Testis (tissue), 3 donors: ENCODE data around the gene CDH12. TPM values are rescaled to one million over a fixed set of nuclear protein-coding genes. Genes with fewer than 3 reads are reported as not detected.

ENCODE experiments used
- DNase-seq: peaks from one replicate; pipeline ENCODE4 v3.0.0-alpha.2; 2019
- H3K27ac ChIP-seq, 2 donors: fragments of 200-600 bp; sonication (generic); one replicate each; pipeline ENCODE4 v1.5.1; 2019
- H3K27me3 ChIP-seq: fragments of 200-600 bp; sonication (generic); one replicate; pipeline ENCODE4 v1.5.1; 2019
- H3K36me3 ChIP-seq: fragments of 200-600 bp; sonication (generic); one replicate; pipeline ENCODE4 v1.5.1; 2017; ENCODE audit warnings: low read depth; ENCODE audit errors: missing control alignments
- H3K4me1 ChIP-seq: fragments of 200-600 bp; sonication (generic); one replicate; pipeline ENCODE4 v1.5.1; 2019
- H3K4me3 ChIP-seq, 2 donors: fragments of 200-600 bp; sonication (generic); one replicate each; pipeline ENCODE4 v1.5.1; 2017 to 2019
- H3K9me3 ChIP-seq: fragments of 200-600 bp; sonication (generic); one replicate; pipeline ENCODE4 v1.5.1; 2017
- POLR2A ChIP-seq: fragments of 450-650 bp; IDR thresholded peaks from one replicate; pipeline ENCODE4 v1.6.1; 2017; ENCODE audit warnings: antibody characterized with exemption, mild to moderate bottlenecking, moderate library complexity
- WGBS, 2 donors: methylation state at CpG; one replicate each; pipeline ENCODE4 v1.1.5; 2018; 5-methylcytosine and 5-hydroxymethylcytosine counted together
- intact Hi-C: fragments of 100-400 bp; cut with DNase I; formaldehyde crosslinking; loops from one replicate; pipeline ENCODE4 v1.15.1; 2023; ENCODE audit warnings: low total_unique reads
- polyA plus RNA-seq: library from polyadenylated mRNA; stranded (reverse); fragments of 350-450 nt; fragmentation: Illumina TruSeq; extraction: RNeasy Lipid Tissue Mini Kit (QIAGEN cat#74804); gene quantifications from one replicate; pipeline ENCODE4 v1.2.3, GENCODE V29; 2014; ENCODE audit warnings: low read depth, low replicate concordance; ENCODE audit not compliant: insufficient read depth
- total RNA-seq, 2 donors: library from RNA; depleted of rRNA; stranded (reverse); fragments of >200 nt; gene quantifications; one replicate each; pipeline ENCODE4 v1.2.3, GENCODE V29; 2016
- TF ChIP-seq, protein P1 (sequence below), 3 experiments: fragments of 450-650 bp in 2 of 3; fragments of 200-600 bp in 1 of 3; sonication (generic) in 1 of 3; IDR thresholded peaks; one replicate each; pipeline ENCODE4 v1.5.1; 2016 to 2019; ENCODE audit warnings: antibody characterized with exemption in 3 of 3, mild to moderate bottlenecking in 2 of 3, moderate library complexity in 1 of 3

The CDH12 gene
- total and polyA plus RNA-seq, 3 donors from 2014 or later = 0.87 to 2.3 (median 2.3) TPM

DNA sequence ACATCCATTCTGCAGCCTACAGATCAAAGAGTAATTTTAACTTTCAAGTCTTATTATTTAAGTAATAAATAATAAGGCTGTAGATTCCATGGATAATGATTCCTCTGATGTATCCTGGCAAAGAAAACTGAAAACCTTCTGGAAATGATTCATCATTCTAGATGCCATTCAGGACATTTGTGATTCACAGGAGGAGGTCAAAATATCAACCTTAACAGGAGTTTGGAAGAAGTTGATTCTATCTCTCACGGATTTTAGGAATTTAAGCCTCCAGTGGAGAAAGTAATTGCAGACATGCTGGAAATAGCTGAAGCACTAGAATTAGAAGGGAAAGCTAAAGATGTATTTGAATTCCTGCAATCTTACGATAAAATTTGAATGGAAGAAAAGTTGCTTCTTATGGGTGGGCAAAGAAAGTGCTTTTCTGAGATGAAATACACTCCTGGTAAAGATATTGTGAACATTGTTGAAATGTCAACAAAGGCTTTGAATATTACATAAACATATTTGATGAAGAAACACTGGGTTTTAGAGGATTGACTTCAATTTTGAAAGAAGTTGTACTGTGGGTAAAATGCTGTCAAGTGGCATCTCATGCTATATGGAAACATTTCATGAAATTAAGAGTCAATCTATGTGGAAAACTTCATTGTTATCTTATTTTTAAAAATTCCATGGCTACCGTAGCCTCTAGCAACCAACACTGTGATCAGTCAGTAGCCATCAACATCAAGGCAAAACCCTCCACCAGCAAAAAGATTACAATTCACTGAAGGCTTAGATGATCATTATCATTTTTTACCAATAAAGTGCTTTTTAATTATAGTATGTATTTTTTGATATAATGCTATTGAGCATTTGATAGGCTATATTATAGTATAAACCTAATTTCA lies 1141.0 kb downstream of the CDH12 start:
- no peak for DNase-seq
- Histone ChIP-seq H3K27ac (no peak overlapping the region), H3K36me3 (no peaks in the 10 kb centered on the region), H3K4me3 (no peak overlapping the region), H3K4me1 (no peaks in the 10 kb centered on the region), H3K27me3 (no peaks in the 10 kb centered on the region), H3K9me3 (no peaks in the 10 kb centered on the region)
- intact Hi-C loops = no loop called here
- WGBS, 2 donors = 47 to 57% methylated on average over 3 of the region's 3 CpGs
- no peak for TF ChIP-seq POLR2A
- TF ChIP-seq, protein P1, sequence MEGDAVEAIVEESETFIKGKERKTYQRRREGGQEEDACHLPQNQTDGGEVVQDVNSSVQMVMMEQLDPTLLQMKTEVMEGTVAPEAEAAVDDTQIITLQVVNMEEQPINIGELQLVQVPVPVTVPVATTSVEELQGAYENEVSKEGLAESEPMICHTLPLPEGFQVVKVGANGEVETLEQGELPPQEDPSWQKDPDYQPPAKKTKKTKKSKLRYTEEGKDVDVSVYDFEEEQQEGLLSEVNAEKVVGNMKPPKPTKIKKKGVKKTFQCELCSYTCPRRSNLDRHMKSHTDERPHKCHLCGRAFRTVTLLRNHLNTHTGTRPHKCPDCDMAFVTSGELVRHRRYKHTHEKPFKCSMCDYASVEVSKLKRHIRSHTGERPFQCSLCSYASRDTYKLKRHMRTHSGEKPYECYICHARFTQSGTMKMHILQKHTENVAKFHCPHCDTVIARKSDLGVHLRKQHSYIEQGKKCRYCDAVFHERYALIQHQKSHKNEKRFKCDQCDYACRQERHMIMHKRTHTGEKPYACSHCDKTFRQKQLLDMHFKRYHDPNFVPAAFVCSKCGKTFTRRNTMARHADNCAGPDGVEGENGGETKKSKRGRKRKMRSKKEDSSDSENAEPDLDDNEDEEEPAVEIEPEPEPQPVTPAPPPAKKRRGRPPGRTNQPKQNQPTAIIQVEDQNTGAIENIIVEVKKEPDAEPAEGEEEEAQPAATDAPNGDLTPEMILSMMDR (IDR thresholded peaks at IDR 0.05) = no peak

DNA sequence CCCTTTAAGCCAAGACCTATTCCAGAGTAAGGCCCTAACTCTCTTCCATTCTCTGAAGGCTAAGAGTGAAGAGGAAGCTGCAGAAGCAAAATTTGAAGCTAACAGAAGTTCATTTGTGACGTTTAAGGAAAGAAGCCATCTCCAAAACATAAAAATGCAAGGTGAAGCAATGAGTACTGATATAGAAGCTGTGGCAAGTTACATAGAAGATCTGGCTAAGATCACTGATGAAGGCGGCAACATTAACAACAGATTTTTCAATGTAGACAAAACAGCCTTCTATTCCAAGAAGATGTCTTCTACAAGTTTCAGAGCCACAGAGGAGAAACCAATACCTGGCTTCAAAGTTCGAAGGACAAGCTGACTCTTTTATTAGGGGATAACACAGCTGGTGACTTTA lies 1143.4 kb downstream of the CDH12 start:
- 84 to 94% methylated on average over 3 of the region's 3 CpGs for WGBS, 2 donors
- TF ChIP-seq, protein P1 (IDR thresholded peaks at IDR 0.05) = no peak
- TF ChIP-seq POLR2A = no peak
- DNase-seq = no peak
- Histone ChIP-seq H3K9me3 (no peaks in the 10 kb centered on the region), H3K4me1 (no peaks in the 10 kb centered on the region), H3K36me3 (no peaks in the 10 kb centered on the region), H3K27me3 (no peaks in the 10 kb centered on the region), H3K4me3 (no peak overlapping the region), H3K27ac (no peak overlapping the region)
- intact Hi-C loops = no loop called here

DNA sequence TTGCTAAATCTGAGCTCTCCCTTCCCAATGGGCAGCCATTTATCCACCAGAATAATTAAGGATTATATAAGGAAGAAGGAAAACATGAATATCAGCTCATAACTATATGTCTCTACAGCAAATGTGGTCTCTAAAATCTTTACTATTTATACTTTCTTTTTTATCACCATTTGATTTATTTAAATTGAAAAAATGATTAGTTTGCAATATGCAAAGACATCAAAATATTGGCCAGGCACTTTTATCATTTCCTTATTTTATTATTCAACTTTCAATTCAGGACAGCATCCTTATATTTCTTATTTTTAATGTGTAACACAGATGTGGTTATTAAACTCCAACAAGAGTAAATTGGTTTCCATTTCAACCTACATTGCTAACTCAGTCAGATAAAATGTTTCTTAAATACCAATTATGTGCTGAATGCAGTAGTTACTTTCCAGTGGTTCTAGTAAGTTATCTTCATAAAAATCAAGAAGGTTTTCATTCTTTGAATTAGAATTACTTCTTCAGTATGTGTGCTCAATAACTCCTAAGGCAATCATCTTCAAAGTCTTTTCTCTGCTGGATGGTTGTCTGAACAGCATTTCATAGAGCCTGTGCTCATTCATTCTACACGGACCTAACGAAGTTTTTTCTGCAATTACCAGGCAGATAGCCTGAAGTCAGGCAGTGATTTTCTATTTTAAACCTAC lies 1148.0 kb downstream of the CDH12 start:
- 47 to 61% methylated on average over 2 of the region's 2 CpGs for WGBS, 2 donors
- Histone ChIP-seq H3K36me3 (no peaks in the 10 kb centered on the region), H3K27me3 (no peaks in the 10 kb centered on the region), H3K4me3 (no peak overlapping the region), H3K27ac (no peak overlapping the region), H3K4me1 (no peaks in the 10 kb centered on the region), H3K9me3 (no peaks in the 10 kb centered on the region)
- DNase-seq = no peak
- TF ChIP-seq, protein P1 (IDR thresholded peaks at IDR 0.05) = no peak
- TF ChIP-seq POLR2A = no peak
- intact Hi-C loops = no loop called here

DNA sequence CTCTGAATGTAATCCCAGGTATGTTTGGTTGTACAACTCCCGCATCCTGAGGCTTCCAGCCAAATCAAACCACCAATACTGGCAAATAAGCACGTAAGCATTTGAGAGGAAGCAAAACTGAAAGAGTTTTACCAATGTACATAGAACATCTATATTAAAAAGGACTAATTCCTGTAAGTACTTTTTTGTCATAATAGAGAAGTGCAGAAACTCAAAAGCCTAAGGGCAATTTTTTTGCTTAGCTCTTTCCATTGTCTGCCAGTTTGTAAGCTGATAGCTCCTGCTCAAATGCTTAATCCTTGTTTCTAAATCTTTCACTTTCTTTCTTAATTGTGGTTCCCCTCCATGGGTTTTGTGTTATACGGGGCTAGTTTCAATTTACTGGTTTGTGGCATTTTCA lies 1151.8 kb downstream of the CDH12 start:
- WGBS, 2 donors = 68 to 77% methylated on average over 3 of the region's 3 CpGs
- Histone ChIP-seq H3K27me3 (no peaks in the 10 kb centered on the region), H3K9me3 (no peaks in the 10 kb centered on the region), H3K4me1 (no peaks in the 10 kb centered on the region), H3K27ac (no peak overlapping the region), H3K4me3 (no peak overlapping the region), H3K36me3 (no peaks in the 10 kb centered on the region)
- intact Hi-C loops = no loop called here
- no peak for TF ChIP-seq POLR2A
- TF ChIP-seq, protein P1 (IDR thresholded peaks at IDR 0.05) = no peak
- DNase-seq = no peak
